SK-N-SH treated with all-trans-retinoic acid at 6 μM for 48 hours (cell line): ENCODE measurements around the gene ADO.

Experiments
- ATAC-seq: fragments of 200-7000 bp; cut with Tn5 transposase; 3 replicates; pipeline ENCODE4 v1.9.1; 2020; ENCODE audit warnings: mild to moderate bottlenecking, moderate library complexity
- CSDC2 ChIP-seq: fragments of 250-450 bp; sonication (Bioruptor Pico); IDR thresholded peaks from 2 replicates; pipeline ENCODE4 v1.5.0; 2020; ENCODE audit warnings: mild to moderate bottlenecking, moderate library complexity
- ESRRG ChIP-seq: fragments of 250-450 bp; sonication (Bioruptor Pico); IDR thresholded peaks from 2 replicates; pipeline ENCODE4 v1.6.1; 2021; ENCODE audit warnings: mild to moderate bottlenecking
- GLIS3 ChIP-seq: fragments of 250-450 bp; sonication (Bioruptor Pico); IDR thresholded peaks from 2 replicates; pipeline ENCODE4 v1.5.0; 2020; ENCODE audit warnings: mild to moderate bottlenecking, moderate library complexity
- ISL1 ChIP-seq: fragments of 250-450 bp; sonication (Bioruptor Pico); IDR thresholded peaks from 2 replicates; pipeline ENCODE4 v2.1.2; 2022; ENCODE audit warnings: mild to moderate bottlenecking, moderate library complexity
- OSR1 ChIP-seq: fragments of 250-450 bp; sonication (Bioruptor Pico); IDR thresholded peaks from 2 replicates; pipeline ENCODE4 v1.8.0; 2022; ENCODE audit warnings: moderate library complexity, mild to moderate bottlenecking, inconsistent platforms
- PPARA ChIP-seq: fragments of 250-450 bp; sonication (Bioruptor Pico); IDR thresholded peaks from 2 replicates; pipeline ENCODE4 v1.5.0; 2020; ENCODE audit warnings: mild to moderate bottlenecking, borderline replicate concordance
- RARB ChIP-seq: fragments of 250-450 bp; sonication (Bioruptor Pico); IDR thresholded peaks from 2 replicates; pipeline ENCODE4 v1.8.0; 2021; ENCODE audit warnings: mild to moderate bottlenecking, moderate library complexity
- TCF4 ChIP-seq: fragments of 250-450 bp; sonication (Bioruptor Pico); IDR thresholded peaks from 2 replicates; pipeline ENCODE4 v1.8.0; 2021; ENCODE audit warnings: mild to moderate bottlenecking, moderate library complexity, borderline replicate concordance
- ZFP3 ChIP-seq: fragments of 250-450 bp; sonication (Bioruptor Pico); IDR thresholded peaks from 2 replicates; pipeline ENCODE4 v1.5.0; 2020; ENCODE audit warnings: mild to moderate bottlenecking, moderate library complexity
- ZFP30 ChIP-seq: fragments of 450-650 bp; formaldehyde crosslinking; IDR thresholded peaks from 2 replicates; pipeline ENCODE4 v1.5.0; 2022; ENCODE audit warnings: mild to moderate bottlenecking, moderate library complexity
- ZNF565 ChIP-seq: fragments of 450-650 bp; formaldehyde crosslinking; conservative IDR thresholded peaks from 2 replicates; pipeline ENCODE4 v1.5.0; 2020; ENCODE audit warnings: low read depth, mild to moderate bottlenecking, moderate library complexity
- ZNF70 ChIP-seq: fragments of 450-650 bp; formaldehyde crosslinking; IDR thresholded peaks from 2 replicates; pipeline ENCODE4 v1.5.0; 2020; ENCODE audit warnings: mild to moderate bottlenecking, moderate library complexity
- TF ChIP-seq, protein P1 (sequence below): fragments of 250-450 bp; sonication (Bioruptor Pico); IDR thresholded peaks from 2 replicates; pipeline ENCODE4 v1.8.0; 2020; ENCODE audit warnings: mild to moderate bottlenecking, moderate library complexity, borderline replicate concordance
- TF ChIP-seq, protein P2 (sequence below): fragments of 250-450 bp; sonication (Bioruptor Pico); IDR thresholded peaks from 2 replicates; pipeline ENCODE4 v1.5.1; 2021; ENCODE audit warnings: mild to moderate bottlenecking, moderate library complexity
- TF ChIP-seq, protein P3 (sequence below): fragments of 250-450 bp; sonication (Bioruptor Pico); IDR thresholded peaks from 2 replicates; pipeline ENCODE4 v1.5.1; 2020; ENCODE audit warnings: low read depth, mild to moderate bottlenecking, moderate library complexity
- TF ChIP-seq, protein P4 (sequence below): fragments of 250-450 bp; sonication (Bioruptor Pico); IDR thresholded peaks from 2 replicates; pipeline ENCODE4 v1.8.0; 2021; ENCODE audit warnings: low read depth, mild to moderate bottlenecking, moderate library complexity, borderline replicate concordance
- TF ChIP-seq, protein P5 (sequence below): fragments of 250-450 bp; sonication (Bioruptor Pico); IDR thresholded peaks from 2 replicates; pipeline ENCODE4 v1.5.0; 2020; ENCODE audit warnings: mild to moderate bottlenecking, moderate library complexity

ADO gene

DNA sequence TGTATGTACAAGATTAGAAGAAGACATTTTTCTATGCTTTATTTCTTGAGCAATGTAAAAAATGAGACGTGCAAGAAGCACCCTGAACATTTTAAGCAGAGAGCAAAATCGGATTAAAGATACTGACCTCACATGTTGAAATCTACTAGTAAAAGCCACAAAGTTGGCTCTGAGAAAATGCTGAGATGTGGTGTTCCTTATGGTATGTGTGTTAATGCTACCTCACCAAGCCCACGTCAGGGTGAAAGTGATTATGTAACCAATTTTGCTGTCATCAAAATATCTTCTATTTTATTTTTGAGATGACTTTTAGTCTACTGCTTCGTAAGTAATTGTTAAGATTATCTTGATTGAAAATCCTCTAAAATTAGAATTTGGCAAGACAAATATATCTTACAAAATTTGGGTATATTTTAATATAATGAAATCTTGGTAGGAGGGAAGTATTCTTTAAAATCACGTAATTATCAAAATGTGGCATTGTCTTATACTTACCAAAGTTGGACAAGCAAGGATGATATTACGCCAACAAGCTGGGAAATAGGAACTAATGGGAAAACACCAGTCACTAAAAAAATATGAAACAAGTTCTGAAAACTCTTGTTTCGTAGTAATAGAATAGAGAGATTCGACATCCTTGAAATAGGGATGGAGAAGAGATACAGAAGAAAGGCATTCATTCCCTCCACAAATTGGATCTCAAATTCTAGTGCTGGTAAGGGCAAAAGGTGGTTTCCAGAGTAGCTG, 5.8 kb downstream of the ADO start:
- TF ChIP-seq OSR1 (CRISPR knock-in tag) (no peak), CSDC2 (CRISPR knock-in tag) (no peak), ZFP3 (CRISPR knock-in tag) (no peak), ZNF70 (CRISPR knock-in tag) (no peak), PPARA (CRISPR knock-in tag) (no peak), GLIS3 (CRISPR knock-in tag) (no peak), ZNF565 (CRISPR knock-in tag) (no peak)
- TF ChIP-seq, protein P1, sequence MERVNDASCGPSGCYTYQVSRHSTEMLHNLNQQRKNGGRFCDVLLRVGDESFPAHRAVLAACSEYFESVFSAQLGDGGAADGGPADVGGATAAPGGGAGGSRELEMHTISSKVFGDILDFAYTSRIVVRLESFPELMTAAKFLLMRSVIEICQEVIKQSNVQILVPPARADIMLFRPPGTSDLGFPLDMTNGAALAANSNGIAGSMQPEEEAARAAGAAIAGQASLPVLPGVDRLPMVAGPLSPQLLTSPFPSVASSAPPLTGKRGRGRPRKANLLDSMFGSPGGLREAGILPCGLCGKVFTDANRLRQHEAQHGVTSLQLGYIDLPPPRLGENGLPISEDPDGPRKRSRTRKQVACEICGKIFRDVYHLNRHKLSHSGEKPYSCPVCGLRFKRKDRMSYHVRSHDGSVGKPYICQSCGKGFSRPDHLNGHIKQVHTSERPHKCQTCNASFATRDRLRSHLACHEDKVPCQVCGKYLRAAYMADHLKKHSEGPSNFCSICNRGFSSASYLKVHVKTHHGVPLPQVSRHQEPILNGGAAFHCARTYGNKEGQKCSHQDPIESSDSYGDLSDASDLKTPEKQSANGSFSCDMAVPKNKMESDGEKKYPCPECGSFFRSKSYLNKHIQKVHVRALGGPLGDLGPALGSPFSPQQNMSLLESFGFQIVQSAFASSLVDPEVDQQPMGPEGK (CRISPR knock-in tag): no peak
- TF ChIP-seq, protein P2, sequence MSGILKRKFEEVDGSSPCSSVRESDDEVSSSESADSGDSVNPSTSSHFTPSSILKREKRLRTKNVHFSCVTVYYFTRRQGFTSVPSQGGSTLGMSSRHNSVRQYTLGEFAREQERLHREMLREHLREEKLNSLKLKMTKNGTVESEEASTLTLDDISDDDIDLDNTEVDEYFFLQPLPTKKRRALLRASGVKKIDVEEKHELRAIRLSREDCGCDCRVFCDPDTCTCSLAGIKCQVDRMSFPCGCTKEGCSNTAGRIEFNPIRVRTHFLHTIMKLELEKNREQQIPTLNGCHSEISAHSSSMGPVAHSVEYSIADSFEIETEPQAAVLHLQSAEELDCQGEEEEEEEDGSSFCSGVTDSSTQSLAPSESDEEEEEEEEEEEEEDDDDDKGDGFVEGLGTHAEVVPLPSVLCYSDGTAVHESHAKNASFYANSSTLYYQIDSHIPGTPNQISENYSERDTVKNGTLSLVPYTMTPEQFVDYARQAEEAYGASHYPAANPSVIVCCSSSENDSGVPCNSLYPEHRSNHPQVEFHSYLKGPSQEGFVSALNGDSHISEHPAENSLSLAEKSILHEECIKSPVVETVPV (CRISPR knock-in tag): no peak
- TF ChIP-seq, protein P3, sequence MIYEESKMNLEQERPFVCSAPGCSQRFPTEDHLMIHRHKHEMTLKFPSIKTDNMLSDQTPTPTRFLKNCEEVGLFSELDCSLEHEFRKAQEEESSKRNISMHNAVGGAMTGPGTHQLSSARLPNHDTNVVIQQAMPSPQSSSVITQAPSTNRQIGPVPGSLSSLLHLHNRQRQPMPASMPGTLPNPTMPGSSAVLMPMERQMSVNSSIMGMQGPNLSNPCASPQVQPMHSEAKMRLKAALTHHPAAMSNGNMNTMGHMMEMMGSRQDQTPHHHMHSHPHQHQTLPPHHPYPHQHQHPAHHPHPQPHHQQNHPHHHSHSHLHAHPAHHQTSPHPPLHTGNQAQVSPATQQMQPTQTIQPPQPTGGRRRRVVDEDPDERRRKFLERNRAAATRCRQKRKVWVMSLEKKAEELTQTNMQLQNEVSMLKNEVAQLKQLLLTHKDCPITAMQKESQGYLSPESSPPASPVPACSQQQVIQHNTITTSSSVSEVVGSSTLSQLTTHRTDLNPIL (CRISPR knock-in tag): no peak
- ATAC-seq: no peak

DNA sequence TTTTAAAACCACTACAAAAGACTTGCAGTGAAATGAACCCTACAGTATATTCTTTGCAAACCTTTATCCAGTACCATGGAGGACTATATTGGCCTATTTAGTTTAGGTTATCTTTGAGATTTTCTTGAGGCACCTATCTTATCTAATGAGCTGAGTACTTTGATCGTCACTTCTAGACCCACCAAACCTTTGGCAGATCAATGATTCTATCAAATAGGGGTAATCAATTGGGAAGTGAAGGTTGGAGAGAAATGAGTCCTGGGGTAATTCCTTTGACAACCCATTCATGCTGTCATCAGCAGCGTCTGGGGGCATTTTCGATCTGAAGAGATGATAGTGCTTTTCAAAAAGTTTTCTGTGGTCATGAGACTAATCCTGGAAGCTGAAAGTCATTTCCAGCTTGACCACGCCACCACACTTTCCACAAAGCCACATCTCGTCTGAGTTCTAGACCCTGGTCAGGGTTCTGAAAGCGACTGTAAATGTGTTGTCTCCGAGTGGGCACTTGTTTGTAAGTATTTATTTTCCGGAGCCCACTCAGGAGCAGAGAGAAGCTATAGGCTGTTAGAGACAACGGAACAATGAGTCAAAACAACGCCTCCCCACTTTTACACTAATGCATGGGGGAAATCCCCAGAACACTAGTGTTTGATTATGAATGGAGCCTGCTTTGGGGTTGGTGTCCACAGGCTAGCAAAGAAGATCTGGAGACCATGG, 6.8 kb downstream of the ADO start:
- TF ChIP-seq ZNF565 (CRISPR knock-in tag): no peak
- TF ChIP-seq, protein P4, sequence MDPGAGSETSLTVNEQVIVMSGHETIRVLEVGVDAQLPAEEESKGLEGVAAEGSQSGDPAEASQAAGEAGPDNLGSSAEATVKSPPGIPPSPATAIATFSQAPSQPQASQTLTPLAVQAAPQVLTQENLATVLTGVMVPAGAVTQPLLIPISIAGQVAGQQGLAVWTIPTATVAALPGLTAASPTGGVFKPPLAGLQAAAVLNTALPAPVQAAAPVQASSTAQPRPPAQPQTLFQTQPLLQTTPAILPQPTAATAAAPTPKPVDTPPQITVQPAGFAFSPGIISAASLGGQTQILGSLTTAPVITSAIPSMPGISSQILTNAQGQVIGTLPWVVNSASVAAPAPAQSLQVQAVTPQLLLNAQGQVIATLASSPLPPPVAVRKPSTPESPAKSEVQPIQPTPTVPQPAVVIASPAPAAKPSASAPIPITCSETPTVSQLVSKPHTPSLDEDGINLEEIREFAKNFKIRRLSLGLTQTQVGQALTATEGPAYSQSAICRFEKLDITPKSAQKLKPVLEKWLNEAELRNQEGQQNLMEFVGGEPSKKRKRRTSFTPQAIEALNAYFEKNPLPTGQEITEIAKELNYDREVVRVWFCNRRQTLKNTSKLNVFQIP (CRISPR knock-in tag): no peak
- TF ChIP-seq, protein P2 (CRISPR knock-in tag): no peak
- TF ChIP-seq, protein P5, sequence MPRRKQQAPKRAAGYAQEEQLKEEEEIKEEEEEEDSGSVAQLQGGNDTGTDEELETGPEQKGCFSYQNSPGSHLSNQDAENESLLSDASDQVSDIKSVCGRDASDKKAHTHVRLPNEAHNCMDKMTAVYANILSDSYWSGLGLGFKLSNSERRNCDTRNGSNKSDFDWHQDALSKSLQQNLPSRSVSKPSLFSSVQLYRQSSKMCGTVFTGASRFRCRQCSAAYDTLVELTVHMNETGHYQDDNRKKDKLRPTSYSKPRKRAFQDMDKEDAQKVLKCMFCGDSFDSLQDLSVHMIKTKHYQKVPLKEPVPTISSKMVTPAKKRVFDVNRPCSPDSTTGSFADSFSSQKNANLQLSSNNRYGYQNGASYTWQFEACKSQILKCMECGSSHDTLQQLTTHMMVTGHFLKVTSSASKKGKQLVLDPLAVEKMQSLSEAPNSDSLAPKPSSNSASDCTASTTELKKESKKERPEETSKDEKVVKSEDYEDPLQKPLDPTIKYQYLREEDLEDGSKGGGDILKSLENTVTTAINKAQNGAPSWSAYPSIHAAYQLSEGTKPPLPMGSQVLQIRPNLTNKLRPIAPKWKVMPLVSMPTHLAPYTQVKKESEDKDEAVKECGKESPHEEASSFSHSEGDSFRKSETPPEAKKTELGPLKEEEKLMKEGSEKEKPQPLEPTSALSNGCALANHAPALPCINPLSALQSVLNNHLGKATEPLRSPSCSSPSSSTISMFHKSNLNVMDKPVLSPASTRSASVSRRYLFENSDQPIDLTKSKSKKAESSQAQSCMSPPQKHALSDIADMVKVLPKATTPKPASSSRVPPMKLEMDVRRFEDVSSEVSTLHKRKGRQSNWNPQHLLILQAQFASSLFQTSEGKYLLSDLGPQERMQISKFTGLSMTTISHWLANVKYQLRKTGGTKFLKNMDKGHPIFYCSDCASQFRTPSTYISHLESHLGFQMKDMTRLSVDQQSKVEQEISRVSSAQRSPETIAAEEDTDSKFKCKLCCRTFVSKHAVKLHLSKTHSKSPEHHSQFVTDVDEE: no peak
- TF ChIP-seq ESRRG: no peak
- no peak for TF ChIP-seq ZFP30 (CRISPR knock-in tag)
- TF ChIP-seq, protein P3 (CRISPR knock-in tag): no peak
- TF ChIP-seq RARB (CRISPR knock-in tag): no peak
- TF ChIP-seq TCF4 (CRISPR knock-in tag): no peak
- no peak for TF ChIP-seq ISL1 (CRISPR knock-in tag)
- TF ChIP-seq, all 23 proteins: peak for 0
- no peak for ATAC-seq
